Duodenal mucosa (tissue), 2 donors: ENCODE measurements around the gene B9D2.
"Not testable (repeated sequence)": the region's sequence is repeated elsewhere in the genome, so short reads cannot be mapped to it uniquely, and the experiment has no call there.

ENCODE experiments used
- H3K27ac ChIP-seq: one replicate; pipeline ENCODE4 v1.7.0; 2013; ENCODE audit warnings: low read depth, low read length
- H3K27me3 ChIP-seq, 2 donors: one replicate each; pipeline ENCODE4 v1.7.0; 2013; ENCODE audit warnings: low read length in 2 of 2, control low read depth in 1 of 2; ENCODE audit not compliant: insufficient read depth in 2 of 2, control insufficient read depth in 1 of 2
- H3K36me3 ChIP-seq, 2 donors: one replicate each; pipeline ENCODE4 v1.7.0; 2013; ENCODE audit warnings: low read length in 2 of 2, control low read depth in 1 of 2; ENCODE audit not compliant: insufficient read depth in 2 of 2, control insufficient read depth in 1 of 2
- H3K4me1 ChIP-seq, 2 donors: one replicate each; pipeline ENCODE4 v1.7.0; 2013; ENCODE audit warnings: low read length in 2 of 2, control low read depth in 1 of 2; ENCODE audit not compliant: insufficient read depth in 2 of 2, control insufficient read depth in 1 of 2
- H3K4me3 ChIP-seq, 2 donors: one replicate each; pipeline ENCODE4 v1.7.0; 2013; ENCODE audit warnings: low read length in 2 of 2, low read depth in 1 of 2
- H3K9ac ChIP-seq, 2 donors: one replicate each; pipeline ENCODE4 v1.7.0; 2013; ENCODE audit warnings: low read length in 2 of 2, low read depth in 1 of 2
- H3K9me3 ChIP-seq, 2 donors: one replicate each; pipeline ENCODE4 v1.7.0; 2013; ENCODE audit warnings: low read length in 2 of 2, control low read depth in 1 of 2; ENCODE audit not compliant: control insufficient read depth in 1 of 2

Gene B9D2, protein sequence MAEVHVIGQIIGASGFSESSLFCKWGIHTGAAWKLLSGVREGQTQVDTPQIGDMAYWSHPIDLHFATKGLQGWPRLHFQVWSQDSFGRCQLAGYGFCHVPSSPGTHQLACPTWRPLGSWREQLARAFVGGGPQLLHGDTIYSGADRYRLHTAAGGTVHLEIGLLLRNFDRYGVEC

DNA sequence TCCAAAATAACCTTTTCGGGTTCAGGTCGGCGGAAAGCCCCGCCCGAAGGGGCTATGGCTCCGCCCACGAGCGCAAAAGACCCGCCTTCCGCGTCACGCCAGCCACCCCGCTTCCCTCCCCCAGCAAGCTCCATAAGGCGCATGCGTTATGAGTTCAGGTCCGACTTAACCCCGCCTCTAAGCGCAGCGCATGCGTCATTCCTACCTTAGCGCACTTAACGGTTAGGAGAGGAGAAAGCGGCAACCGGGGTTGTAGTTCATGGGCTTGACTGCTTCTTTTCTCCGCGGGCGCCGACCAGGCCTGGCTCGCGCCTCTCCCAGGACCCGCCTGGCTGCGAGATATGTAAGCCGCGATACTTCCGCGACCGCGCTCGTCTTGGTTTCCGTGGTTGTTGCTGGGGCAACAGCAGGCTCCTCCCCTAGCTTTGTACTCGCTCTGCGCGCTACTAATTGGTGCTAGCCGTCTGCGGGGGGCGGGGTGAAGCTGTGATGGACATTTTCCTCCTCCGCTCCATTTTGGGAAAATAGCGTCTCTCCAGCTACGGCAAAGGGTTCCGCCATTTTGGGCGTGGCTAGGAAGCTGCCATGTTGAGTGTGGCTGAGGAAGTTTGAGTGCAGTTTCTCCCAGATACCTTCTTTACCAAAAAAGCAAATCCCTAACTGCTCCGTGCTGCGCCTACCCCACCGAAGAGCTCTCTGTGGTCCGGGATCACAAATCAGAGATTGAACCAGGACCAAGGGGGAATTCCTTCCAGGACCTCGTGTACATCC lies at the start of gene B9D2:
Gene B9D2 (minus strand): TSS at position 397 of the 771 bp plus-strand sequence. CDS start 630 bp downstream, outside the sequence.
- Histone ChIP-seq H3K4me3 (peak within 1 kb of the TSS; percentile 88 to 95), H3K9ac (peak within 1 kb of the TSS; percentile 78 to 89), H3K27me3 (no peaks in the 10 kb centered on the region), H3K36me3 (no peaks in the 10 kb centered on the region), H3K27ac (peak within 1 kb of the TSS; percentile 97), H3K9me3 (no peaks in the 10 kb centered on the region), H3K4me1 (peaks cover 20% of the 10 kb centered on the region in 2 donors)

GRCh38 chr19:41412953-41413352 lies 49.0 kb upstream of the B9D2 start:
- H3K27me3 ChIP-seq, result no peaks in the 10 kb centered on the region

GRCh38 chr19:41411968-41412265 lies 48.0 kb upstream of the B9D2 start:
- no peak overlapping the region for H3K27ac ChIP-seq
- peaks cover 13 to 45% of the 10 kb centered on the region in 2 donors for H3K36me3 ChIP-seq
- peaks cover 21% of the 10 kb centered on the region in 2 donors for H3K4me1 ChIP-seq
- no peaks in the 10 kb centered on the region for H3K9me3 ChIP-seq
- no peaks in the 10 kb centered on the region for H3K27me3 ChIP-seq
- no peak overlapping the region for H3K4me3 ChIP-seq
- no peak overlapping the region for H3K9ac ChIP-seq

More at GRCh38 chr19:41412953-41413352, 49.0 kb upstream of the B9D2 start:
- H3K36me3 ChIP-seq, result peaks cover 13 to 52% of the 10 kb centered on the region in 2 donors
- no peak overlapping the region for H3K4me3 ChIP-seq
- H3K4me1 ChIP-seq, result peaks cover 21% of the 10 kb centered on the region in 2 donors
- no peak overlapping the region for H3K9ac ChIP-seq
- no peaks in the 10 kb centered on the region for H3K9me3 ChIP-seq
- no peak overlapping the region for H3K27ac ChIP-seq

DNA sequence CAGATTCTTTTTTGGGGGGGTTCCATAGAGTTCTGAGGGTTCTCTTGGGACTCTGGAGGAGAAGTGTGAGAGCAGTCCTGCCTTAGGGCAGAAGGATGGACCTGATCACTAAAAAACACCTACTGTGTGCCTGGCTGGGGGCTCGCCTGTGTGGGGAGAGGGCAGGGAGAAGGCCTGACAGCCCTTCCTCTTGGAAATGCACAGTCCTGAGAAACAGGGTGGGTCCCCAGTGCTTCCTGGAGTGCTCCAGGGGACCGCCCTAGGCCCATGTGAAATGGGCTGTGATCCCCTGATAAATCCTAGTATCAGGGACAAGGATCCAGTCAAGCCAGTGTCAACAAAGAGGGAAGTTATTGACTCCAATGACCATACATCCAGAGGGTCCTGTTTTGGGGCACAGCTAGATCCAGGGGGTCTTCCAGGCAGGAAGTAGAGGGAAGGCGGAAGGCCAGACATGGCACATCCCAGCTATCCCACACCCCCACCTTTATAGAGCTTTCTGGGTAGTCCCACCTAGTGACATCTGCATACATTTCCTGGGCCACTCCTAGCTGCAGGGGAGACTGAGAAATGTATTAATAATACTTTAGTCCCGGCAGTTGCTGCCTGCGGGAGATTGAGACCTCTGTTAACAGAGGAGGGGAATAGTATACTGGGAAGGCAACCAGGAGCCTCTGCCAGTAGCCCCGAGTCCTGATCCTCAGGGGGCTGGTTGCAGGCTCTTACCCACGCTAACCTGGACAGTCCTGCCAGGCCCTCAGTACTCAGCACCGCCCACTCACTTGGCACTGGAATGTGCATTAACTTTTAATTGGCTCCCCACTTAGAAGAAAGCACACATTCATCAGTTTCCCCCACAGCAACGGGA lies 47.4 kb upstream of the B9D2 start:
- no peak overlapping the region for H3K9ac ChIP-seq
- no peaks in the 10 kb centered on the region for H3K9me3 ChIP-seq
- peaks cover 21% of the 10 kb centered on the region in 2 donors for H3K4me1 ChIP-seq
- H3K27ac ChIP-seq, result no peak overlapping the region
- H3K27me3 ChIP-seq, result no peaks in the 10 kb centered on the region
- no peak overlapping the region for H3K4me3 ChIP-seq
- peaks cover 13 to 40% of the 10 kb centered on the region in 2 donors for H3K36me3 ChIP-seq

- H3K4me1 ChIP-seq, result peaks cover 21% of the 10 kb centered on the region in 2 donors
- H3K27ac ChIP-seq, result no peak overlapping the region
- peaks cover 13 to 40% of the 10 kb centered on the region in 2 donors for H3K36me3 ChIP-seq
- no peaks in the 10 kb centered on the region for H3K9me3 ChIP-seq
- H3K9ac ChIP-seq, result no peak overlapping the region
- H3K4me3 ChIP-seq, result no peak overlapping the region
- no peaks in the 10 kb centered on the region for H3K27me3 ChIP-seq
Observed at GRCh38 chr19:41410336-41411054, 46.5 kb upstream of the B9D2 start.

- Histone ChIP-seq H3K9me3 (no peaks in the 10 kb centered on the region), H3K27me3 (no peaks in the 10 kb centered on the region), H3K36me3 (peaks cover 8 to 28% of the 10 kb centered on the region in 2 donors), H3K27ac (no peak overlapping the region), H3K4me3 (no peak overlapping the region), H3K9ac (no peak overlapping the region), H3K4me1 (peaks cover 10 to 15% of the 10 kb centered on the region in 2 donors)
Observed at GRCh38 chr19:41409288-41409687, 45.3 kb upstream of the B9D2 start.

DNA sequence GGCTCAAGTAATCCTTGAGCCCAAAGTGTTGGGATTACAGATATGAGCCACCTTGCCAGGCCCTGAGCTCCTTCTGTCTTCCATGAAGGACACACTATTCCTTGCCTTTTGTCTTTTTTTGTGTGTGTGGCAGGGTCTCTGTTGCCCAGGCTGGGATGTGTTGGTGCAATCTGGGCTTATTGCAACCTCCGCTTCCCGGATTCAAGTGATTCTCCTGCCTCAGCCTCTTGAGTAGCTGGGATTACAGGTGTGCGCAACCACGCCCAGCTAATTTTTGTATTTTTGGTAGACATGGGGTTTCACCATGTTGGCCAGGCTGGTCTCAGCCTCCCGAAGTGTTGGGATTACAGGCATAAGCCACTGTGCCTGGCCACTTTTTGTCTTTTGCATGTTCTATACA lies 44.9 kb upstream of the B9D2 start:
- Histone ChIP-seq H3K36me3 (peaks cover 8 to 24% of the 10 kb centered on the region in 2 donors), H3K4me1 (peaks cover 8 to 11% of the 10 kb centered on the region in 2 donors)
- H3K4me3 ChIP-seq, H3K9ac ChIP-seq, H3K27me3 ChIP-seq, H3K27ac ChIP-seq, H3K9me3 ChIP-seq: not testable (repeated sequence)

GRCh38 chr19:41408256-41408655 lies 44.3 kb upstream of the B9D2 start:
- Histone ChIP-seq H3K4me1 (peaks cover 8 to 14% of the 10 kb centered on the region in 2 donors), H3K9ac (no peak overlapping the region), H3K27me3 (no peaks in the 10 kb centered on the region), H3K36me3 (peaks cover 11 to 18% of the 10 kb centered on the region in 2 donors), H3K27ac (no peak overlapping the region), H3K9me3 (no peaks in the 10 kb centered on the region), H3K4me3 (no peak overlapping the region)

GRCh38 chr19:41407271-41407670 lies 43.3 kb upstream of the B9D2 start:
- Histone ChIP-seq H3K4me3 (no peak overlapping the region), H3K9me3 (no peaks in the 10 kb centered on the region), H3K4me1 (peaks cover 8 to 18% of the 10 kb centered on the region in 2 donors), H3K9ac (no peak overlapping the region), H3K27me3 (no peaks in the 10 kb centered on the region), H3K36me3 (peaks cover 11 to 17% of the 10 kb centered on the region in 2 donors), H3K27ac (no peak overlapping the region)
